CD4-positive, alpha-beta T cell treated with Interferon alpha-2 for 1 hour (primary cell): ENCODE results near the gene PDE4D.
"Not testable (repeated sequence)": the region's sequence is repeated elsewhere in the genome, so short reads cannot be mapped to it uniquely, and the experiment has no call there.

Experiments
- DNase-seq, 2 donors: peaks; one replicate each; pipeline ENCODE4 v3.0.0-alpha.2; 2020 to 2022

Gene PDE4D

GRCh38 chr5:59767681-59768151 is 125.8 kb downstream of the PDE4D start:
- DNase-seq, result no peak

GRCh38 chr5:59767211-59767605 is 126.3 kb downstream of the PDE4D start:
- DNase-seq, result no peak

DNA sequence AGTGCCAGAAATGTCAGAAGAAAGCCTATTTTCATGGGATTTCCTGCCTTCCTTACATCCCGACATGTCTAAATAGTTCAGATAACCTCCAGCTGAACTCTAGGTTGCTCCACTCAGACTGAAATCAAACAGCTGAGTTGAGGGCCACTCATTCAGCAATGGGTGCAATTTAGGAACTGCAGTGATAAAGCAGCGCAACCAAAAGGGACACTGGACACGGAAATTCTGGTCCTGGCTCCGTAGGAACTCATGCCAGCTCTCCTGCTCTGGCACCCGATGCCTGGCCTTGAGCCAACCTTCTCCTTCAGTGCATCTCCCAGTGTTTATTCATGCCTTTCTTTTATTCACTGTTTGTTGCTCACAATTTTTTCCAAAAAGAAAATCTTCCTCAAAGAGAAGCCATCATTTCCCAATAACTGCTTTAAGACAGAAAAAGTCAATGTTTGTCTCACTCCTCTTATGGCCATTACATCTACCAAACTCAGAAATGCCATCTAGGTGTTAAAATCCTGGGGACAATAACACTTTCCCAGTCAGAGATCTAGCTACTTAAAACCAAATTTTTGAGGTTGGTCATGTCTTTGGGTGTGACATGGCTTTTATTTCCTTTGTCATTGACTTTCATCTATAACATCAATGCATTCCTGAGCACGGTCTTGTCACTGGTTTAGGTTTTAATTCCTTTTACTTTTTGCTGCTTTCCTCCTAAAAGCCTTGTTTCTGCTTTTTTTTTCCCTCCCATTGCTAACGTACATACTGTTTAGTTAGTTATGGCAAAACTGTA is 126.9 kb downstream of the PDE4D start:
- no peak for DNase-seq

DNA sequence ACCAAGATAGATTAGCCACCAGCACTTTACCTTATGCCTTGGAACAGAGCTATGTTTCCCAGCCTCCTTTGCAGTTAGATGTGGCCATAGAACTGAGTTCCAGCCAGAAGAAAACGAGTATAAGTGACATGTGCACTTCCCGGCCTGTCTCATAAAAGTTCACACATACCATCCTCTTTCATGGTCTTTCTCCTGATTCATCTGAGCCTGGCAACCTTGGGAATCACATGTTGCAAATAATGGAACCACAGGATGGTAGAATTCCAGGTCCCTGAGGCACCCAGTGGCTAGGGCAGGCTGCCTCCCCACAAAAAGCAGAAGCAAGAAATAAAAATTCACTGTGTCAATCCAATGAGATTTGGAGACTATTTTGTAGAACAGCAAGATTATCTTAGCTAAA is 128.1 kb downstream of the PDE4D start:
- DNase-seq, result no peak

DNA sequence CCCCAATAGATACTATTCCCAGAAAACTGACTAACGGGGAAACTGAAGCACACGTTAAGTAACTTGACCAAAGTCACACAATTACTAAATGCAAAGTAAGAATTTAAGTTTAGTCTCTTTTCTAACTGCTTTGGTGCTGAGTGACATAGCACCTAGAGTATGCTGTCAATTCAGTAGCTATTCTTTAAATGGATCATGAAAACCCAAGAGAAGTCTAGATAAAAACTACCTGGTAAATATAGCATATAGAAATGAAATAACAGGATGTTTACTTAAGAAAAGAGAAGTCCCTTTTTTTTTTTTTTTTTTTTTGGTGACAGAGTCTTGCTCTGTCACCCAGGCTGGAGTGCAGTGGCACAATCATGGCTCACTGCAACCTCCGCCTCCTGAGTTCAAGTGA is 129.2 kb downstream of the PDE4D start:
- no peak for DNase-seq

DNA sequence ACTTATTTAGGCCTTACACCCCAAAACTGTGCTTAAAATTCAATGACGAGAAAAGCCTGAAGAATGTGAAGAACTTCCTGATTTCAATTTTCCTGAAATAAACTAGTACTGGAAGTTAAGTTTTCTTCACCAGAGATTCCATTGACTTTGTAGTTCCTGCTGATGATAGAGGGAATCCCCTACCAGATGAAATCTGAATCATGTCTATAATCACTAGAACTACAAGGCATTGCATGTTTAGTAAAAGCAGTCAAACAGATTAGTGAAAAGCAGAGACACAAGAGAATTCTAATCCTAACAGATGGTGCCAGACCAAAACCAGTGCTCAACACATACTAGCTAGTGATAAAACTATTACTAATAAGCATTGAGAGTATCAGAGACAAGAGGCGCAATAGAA is 130.0 kb downstream of the PDE4D start:
- no peak for DNase-seq

DNA sequence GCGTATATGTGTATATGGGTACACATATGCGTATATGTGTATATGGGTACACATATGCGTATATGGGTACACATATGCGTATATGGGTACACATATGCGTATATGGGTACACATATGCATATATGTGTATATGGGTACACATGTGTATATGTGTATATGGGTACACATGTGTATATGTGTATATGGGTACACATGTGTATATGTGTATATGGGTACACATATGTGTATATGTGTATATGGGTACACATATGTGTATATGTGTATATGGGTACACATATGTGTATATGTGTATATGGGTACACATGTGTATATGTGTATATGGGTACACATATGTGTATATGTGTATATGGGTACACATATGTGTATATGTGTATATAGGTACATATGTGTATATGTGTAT is 131.3 kb downstream of the PDE4D start:
- DNase-seq, result not testable (repeated sequence)

DNA sequence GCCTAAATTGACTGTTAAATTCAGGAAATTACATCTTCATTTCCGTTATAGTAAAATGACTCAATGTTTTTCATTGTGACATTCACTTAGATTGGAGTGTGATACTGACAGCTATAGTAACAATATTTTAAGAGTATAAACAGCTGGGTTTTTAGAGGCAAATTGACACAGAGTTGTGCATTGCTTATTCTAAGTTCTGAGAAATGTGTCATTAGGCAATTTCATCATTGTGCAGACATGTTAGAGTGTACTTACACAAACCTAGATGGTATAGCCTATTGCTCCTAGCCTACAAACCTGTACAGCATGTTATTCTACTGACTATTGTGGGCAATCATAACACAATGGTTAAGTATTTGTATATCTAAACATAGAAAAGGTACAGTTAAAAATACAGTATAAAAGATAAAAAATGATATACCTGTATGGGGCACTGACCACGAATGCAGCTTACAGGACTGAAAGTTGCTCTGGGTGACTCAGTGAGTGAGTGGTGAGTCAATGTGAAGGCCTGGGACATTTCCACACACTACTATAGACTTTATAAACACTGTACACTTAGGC is 132.7 kb downstream of the PDE4D start:
- no peak for DNase-seq

- DNase-seq, result no peak
Observed at GRCh38 chr5:59759600-59760351, 133.8 kb downstream of the PDE4D start.

- DNase-seq, result no peak
Observed at GRCh38 chr5:59758566-59758965, 135.0 kb downstream of the PDE4D start.

DNA sequence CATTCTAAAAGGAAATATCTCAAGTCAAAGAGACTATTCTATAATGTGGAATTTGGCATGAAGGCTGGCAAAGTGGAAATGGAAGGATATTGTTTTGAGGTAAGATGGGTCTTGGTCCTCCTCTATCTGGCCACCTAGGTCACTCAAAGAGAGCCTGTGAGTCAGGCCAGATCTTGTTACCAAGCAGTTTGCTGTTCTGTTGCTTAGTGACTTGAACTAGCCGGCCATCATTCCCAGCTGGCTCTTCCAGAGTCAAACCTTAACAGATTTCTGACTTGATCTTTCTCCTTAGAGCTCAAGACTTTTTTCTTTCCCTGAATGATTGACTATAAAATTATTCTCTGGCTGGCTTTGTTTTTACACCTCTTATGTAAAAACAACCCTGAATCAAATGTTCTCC is 136.1 kb downstream of the PDE4D start:
- DNase-seq, result no peak

GRCh38 chr5:59756373-59757035 is 137.0 kb downstream of the PDE4D start:
- no peak for DNase-seq

GRCh38 chr5:59755476-59755875 is 138.1 kb downstream of the PDE4D start:
- DNase-seq, result no peak

GRCh38 chr5:59753599-59753998 is 139.9 kb downstream of the PDE4D start:
- DNase-seq, result no peak

DNA sequence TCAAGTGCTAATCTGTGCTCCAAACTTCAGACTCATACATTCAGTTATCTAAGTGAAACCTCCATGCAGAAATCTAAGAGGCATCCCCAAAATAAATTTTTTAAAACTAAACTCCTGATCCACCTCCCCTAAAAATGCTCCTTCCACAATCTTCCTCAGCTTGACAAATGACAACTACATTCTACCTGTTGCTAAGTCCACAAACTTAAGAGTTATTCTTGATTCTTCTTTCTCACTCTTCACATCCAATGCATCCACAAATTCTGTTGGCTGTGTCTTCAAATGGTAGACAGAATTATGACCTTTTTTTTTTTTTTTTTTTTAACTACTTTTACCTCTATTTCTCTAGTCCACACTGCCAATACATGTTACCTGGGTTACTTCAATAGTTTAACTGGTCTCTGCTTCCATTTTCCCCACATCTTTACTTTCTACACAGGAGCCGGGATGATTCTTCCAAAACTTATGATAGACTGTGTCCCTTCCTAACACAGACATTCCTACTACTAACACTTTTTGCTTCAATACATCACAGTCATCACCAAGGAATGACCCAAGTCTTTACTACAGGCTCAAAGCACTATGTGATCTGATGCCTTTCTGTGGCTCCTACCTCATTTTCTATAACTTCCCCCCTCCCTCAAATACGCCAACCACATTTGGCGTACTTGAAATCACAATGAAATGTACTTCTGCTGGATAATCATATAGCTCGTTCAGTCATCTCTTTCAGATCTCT is 143.6 kb downstream of the PDE4D start:
- DNase-seq, result no peak

- not testable (repeated sequence) for DNase-seq
Observed at GRCh38 chr5:59748036-59748663, 145.4 kb downstream of the PDE4D start.

DNA sequence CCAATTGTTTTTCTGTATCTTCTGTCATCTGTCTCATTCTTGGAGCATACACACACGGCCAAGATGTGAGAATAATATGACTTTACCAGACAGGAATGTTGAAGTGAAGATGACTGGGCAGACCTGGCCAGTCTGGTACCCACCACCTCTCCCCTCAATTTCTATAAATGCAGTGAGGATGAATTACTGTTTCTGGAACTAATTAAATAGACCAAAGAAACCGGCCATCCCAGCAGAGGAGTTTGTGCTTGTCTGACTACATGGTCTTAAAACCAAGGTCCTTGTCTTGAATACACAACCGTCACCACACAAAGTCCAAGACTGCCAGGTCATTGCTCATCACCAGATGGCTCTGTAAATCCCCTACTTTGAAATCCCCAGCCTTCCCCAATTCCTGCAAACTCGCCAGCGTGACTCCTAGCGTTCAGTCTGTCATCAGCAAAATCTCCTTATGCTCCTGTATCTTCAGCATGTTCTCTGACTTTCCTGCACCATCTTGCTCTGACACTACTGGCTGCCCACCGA is 147.2 kb downstream of the PDE4D start:
- no peak for DNase-seq

- DNase-seq, result no peak
Observed at GRCh38 chr5:59745415-59745863, 148.1 kb downstream of the PDE4D start.

GRCh38 chr5:59744531-59744992 is 149.0 kb downstream of the PDE4D start:
- DNase-seq, result no peak

GRCh38 chr5:59741599-59741998 is 151.9 kb downstream of the PDE4D start:
- no peak for DNase-seq

DNA sequence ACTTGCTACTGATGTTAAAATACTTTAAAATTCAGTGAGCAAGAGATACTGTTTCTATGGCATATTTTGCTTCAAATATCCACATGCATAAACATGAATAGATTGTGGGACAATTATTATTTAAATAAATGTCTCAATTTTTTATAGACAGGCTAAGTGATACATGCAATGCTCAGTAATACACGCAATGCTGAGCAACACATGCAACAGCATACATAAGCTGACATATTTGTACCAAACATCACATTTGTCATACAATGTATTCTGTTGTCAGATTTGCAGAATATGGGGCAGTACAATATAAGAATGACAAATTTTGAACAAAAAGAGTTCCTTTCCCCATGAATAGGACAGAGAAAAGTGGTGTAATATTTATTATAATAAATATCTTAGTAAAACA is 155.5 kb downstream of the PDE4D start:
- DNase-seq, result no peak

DNA sequence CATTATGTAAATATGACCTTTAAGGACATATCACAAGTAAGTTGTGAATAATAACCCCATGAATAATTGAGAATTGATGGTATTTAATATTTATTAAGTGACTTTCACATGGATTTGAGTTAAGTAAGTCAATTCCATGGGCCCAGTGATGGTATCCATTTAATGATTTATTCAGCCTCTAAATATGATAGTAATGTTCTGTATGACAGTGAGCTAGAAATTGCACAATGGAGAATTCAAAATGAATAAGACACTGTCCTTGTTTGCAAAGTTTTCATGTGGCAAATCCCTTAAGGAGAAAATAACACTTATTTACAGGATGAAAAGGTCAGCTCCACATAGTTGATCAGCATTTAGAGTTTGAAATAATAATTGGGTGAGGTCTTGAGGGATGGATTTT is 160.7 kb downstream of the PDE4D start:
- no peak for DNase-seq
